Left lobe of liver (tissue), 2 donors: ENCODE results near the gene ENOPH1. TPM values are rescaled to one million over a fixed set of nuclear protein-coding genes. Genes with fewer than 3 reads are reported as not detected.

ENCODE experiments used
- ATAC-seq: fragments of 200-7000 bp; cut with Tn5 transposase; one replicate; pipeline ENCODE4 v1.9.1; 2020; ENCODE audit warnings: mild to moderate bottlenecking, moderate library complexity
- DNase-seq: peaks from one replicate; pipeline ENCODE4 v3.0.0-alpha.2; 2020; ENCODE audit warnings: low spot score
- total RNA-seq: library from RNA; stranded (reverse); gene quantifications from one replicate; pipeline ENCODE4 v1.2.1, GENCODE V29; 2021
- donor health status: DM: no; HTN: no; CAD: no; lungs with moderate emphysema.
- donor health status: DM: no; HTN: yes; CAD: no.

The ENOPH1 gene
- total RNA-seq, 1 donor from 2014 or later: 7.8 TPM

GRCh38 chr4:82501154-82501442, 70.7 kb downstream of the ENOPH1 start:
- ATAC-seq: no peak
- DNase-seq: no peak

GRCh38 chr4:82508011-82508410, 77.6 kb downstream of the ENOPH1 start:
- no peak for ATAC-seq
- no peak for DNase-seq

- DNase-seq (no peak), ATAC-seq (no peak)
Measured at GRCh38 chr4:82508806-82509428, 78.5 kb downstream of the ENOPH1 start.

GRCh38 chr4:82510216-82510615, 79.8 kb downstream of the ENOPH1 start:
- DNase-seq (no peak), ATAC-seq (peak; percentile 87)

Other genes starting within 250 kb of the ENOPH1 start
- 42.9 TPM for gene HNRNPD, start 56.6 kb upstream of the ENOPH1 start, total RNA-seq
- 52.1 TPM for gene HNRNPDL, start 128 bp upstream of the ENOPH1 start, total RNA-seq
- gene TMEM150C, start 131.4 kb downstream of the ENOPH1 start, total RNA-seq: 8.1 TPM